Measurements from ENCODE around the gene CFAP410. TPM values are rescaled to one million over a fixed set of nuclear protein-coding genes. Genes with fewer than 3 reads are reported as not detected.

CFAP410 gene
- total and polyA plus RNA-seq, 2 donors (not counting 3 experiments of a cell fraction or from before 2014, with no cell fraction given), result 7.2 to 12.2 TPM

DNA sequence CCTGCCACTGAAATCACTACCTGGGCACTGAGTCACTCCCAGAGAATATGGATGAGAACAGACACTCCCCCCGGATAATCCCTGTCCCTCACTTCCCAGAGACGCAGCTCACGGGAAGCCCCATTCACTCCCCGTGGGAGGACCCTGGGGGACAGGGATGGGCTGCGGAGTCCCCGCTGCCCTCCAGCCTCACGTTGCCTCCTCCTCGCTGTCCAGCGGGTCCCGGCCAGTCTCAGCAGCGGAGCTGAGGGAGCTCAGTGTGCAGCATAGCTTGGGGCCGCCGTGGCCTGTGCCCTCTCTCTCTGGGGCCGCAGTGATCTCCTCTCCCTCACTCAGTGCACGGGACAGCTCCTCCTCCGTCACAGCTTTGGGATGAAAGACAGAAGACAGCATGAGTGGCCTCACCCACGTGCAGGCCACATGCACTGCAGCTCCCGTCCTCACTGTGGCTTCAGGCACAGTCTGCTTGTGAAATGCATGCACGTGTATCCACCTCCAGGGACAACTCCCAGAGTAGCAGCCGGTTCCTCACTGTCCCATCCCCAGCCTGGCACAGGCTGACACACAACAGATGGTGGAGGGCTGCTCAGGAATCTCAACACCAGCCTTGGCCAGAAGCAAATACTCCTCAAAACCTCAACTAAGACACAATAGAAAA, 7.4 kb downstream of the CFAP410 start:
- FAIRE-seq (no peak), DNase-seq (ENCODE audit: low read depth, low spot score) (no peak)
- no peaks in the 10 kb centered on the region for H3K9me3 ChIP-seq (replicated peaks; ENCODE audit: control insufficient read depth, insufficient read depth, low read length)
- no peaks in the 10 kb centered on the region for H3K9me1 ChIP-seq (replicated peaks; ENCODE audit: control insufficient read depth, extremely low read depth, insufficient read depth, low read length)
- no peaks in the 10 kb centered on the region for H3K79me2 ChIP-seq (ENCODE audit: control insufficient read depth, insufficient read depth, low read length)
- no peak for TF ChIP-seq JUN (IDR thresholded peaks at IDR 0.05; ENCODE audit: borderline replicate concordance, insufficient read depth, insufficient read length, low read depth)
- TF ChIP-seq POLR2AphosphoS5 (IDR thresholded peaks at IDR 0.05; ENCODE audit: insufficient read depth, low read depth, low read length), result peak; percentile 1
- TF ChIP-seq GATA2 (IDR thresholded peaks at IDR 0.05; ENCODE audit: insufficient read depth, insufficient read length, low read depth, low read length), result no peak
- no peak for TF ChIP-seq MYC (IDR thresholded peaks at IDR 0.05; ENCODE audit: low read depth, low read length)
- no peaks in the 10 kb centered on the region for H4K20me1 ChIP-seq (replicated peaks; ENCODE audit: control insufficient read depth, extremely low read depth, insufficient read depth, low read length)
- no peak overlapping the region for H3K27ac ChIP-seq (ENCODE audit: insufficient read depth, low read depth, low read length)
- H3K9ac ChIP-seq (replicated peaks; ENCODE audit: extremely low read depth, insufficient read depth, low read length), result no peak overlapping the region
- ChIA-PET CTCF (interaction anchor here (0.9 to 1.5 kb wide), 2 partner anchors 27 to 34 kb away, joined by 3 to 4 read pairs; no protein-coding TSS in a partner anchor), POLR2A (no interaction called here)
- H3K4me2 ChIP-seq (ENCODE audit: insufficient read depth, low read length), result no peak overlapping the region
- dilution Hi-C loops (cut with MboI; ENCODE audit: extremely low pct_ligation_motif_present, low sequenced_read_pairs), result no loop called here
- intact Hi-C loops (cut with micrococcal nuclease), result no loop called here
- no peak overlapping the region for H3K4me3 ChIP-seq (replicated peaks in 1 of 3; ENCODE audit: insufficient read depth in 1 of 3, low read depth in 1 of 3, low read length in 3 of 3)
- H3K36me3 ChIP-seq (ENCODE audit: control insufficient read depth in 2 of 2, extremely low read depth in 1 of 2, insufficient read depth in 2 of 2, low read length in 2 of 2), result peaks cover 0 to 3% of the 10 kb centered on the region in 2 experiments
- H3K4me1 ChIP-seq (ENCODE audit: control insufficient read depth, extremely low read depth, insufficient read depth, low read length), result no peaks in the 10 kb centered on the region
- BruUV-seq (replicated peaks), result TSS peak; percentile 22
- H3K27me3 ChIP-seq (ENCODE audit: control insufficient read depth in 2 of 2, insufficient read depth in 2 of 2, low read length in 2 of 2), result no peaks in the 10 kb centered on the region
- no peak overlapping the region for H2AFZ ChIP-seq (ENCODE audit: low read depth, low read length)

DNA sequence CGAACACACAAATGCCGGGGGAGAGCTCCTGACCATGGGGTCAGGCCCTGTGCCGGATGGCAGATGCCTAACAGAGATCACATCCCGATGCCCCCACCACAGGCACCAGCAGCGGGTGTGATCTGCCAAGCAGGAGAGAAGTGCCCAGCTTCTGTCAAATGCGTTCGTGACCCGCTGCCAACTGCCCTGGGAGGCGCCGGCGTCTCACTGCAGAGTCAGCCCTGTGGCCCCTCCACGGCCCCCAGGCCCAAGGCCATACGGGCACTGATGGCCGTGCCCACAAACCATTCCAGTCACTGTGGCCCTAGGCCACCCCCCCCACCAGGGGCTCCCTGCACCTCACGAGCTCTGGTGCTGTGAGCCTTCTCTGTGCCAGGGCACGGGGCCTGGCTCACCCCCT, 8.0 kb downstream of the CFAP410 start:
- no peak for FAIRE-seq
- no TSS peak for BruUV-seq (replicated peaks)
- Histone ChIP-seq H3K9me3 (replicated peaks; ENCODE audit: control insufficient read depth, insufficient read depth, low read length) (no peaks in the 10 kb centered on the region), H3K27me3 (ENCODE audit: control insufficient read depth in 2 of 2, insufficient read depth in 2 of 2, low read length in 2 of 2) (no peaks in the 10 kb centered on the region), H3K79me2 (ENCODE audit: control insufficient read depth, insufficient read depth, low read length) (no peaks in the 10 kb centered on the region), H2AFZ (ENCODE audit: low read depth, low read length) (no peak overlapping the region), H3K4me2 (ENCODE audit: insufficient read depth, low read length) (no peak overlapping the region), H3K27ac (ENCODE audit: insufficient read depth, low read depth, low read length) (no peak overlapping the region), H3K9ac (replicated peaks; ENCODE audit: extremely low read depth, insufficient read depth, low read length) (no peak overlapping the region), H3K4me3 (replicated peaks in 1 of 3; ENCODE audit: insufficient read depth in 1 of 3, low read depth in 1 of 3, low read length in 3 of 3) (no peak overlapping the region), H3K9me1 (replicated peaks; ENCODE audit: control insufficient read depth, extremely low read depth, insufficient read depth, low read length) (no peaks in the 10 kb centered on the region), H3K4me1 (ENCODE audit: control insufficient read depth, extremely low read depth, insufficient read depth, low read length) (no peaks in the 10 kb centered on the region), H3K36me3 (ENCODE audit: control insufficient read depth in 2 of 2, extremely low read depth in 1 of 2, insufficient read depth in 2 of 2, low read length in 2 of 2) (peaks cover 0 to 3% of the 10 kb centered on the region in 2 experiments), H4K20me1 (replicated peaks; ENCODE audit: control insufficient read depth, extremely low read depth, insufficient read depth, low read length) (no peaks in the 10 kb centered on the region)
- intact Hi-C loops (cut with micrococcal nuclease) (no loop called here), dilution Hi-C loops (cut with MboI; ENCODE audit: extremely low pct_ligation_motif_present, low sequenced_read_pairs) (no loop called here)
- ChIA-PET CTCF (interaction anchor here (0.9 to 1.5 kb wide), 2 partner anchors 27 to 33 kb away, joined by 3 to 4 read pairs; no protein-coding TSS in a partner anchor), POLR2A (no interaction called here)
- TF ChIP-seq EZH2 (IDR thresholded peaks at IDR 0.05; ENCODE audit: borderline replicate concordance, low read depth, low read length, severe bottlenecking) (no peak), GATA2 (IDR thresholded peaks at IDR 0.05; ENCODE audit: insufficient read depth, insufficient read length, low read depth, low read length) (no peak), POLR2AphosphoS5 (IDR thresholded peaks at IDR 0.05; ENCODE audit: insufficient read depth, low read depth, low read length) (no peak), POLR2A (IDR thresholded peaks at IDR 0.05; ENCODE audit: low read depth, low read length) (no peak), FOS (IDR thresholded peaks at IDR 0.05; ENCODE audit: borderline replicate concordance, insufficient read depth, low read length) (no peak), JUN (IDR thresholded peaks at IDR 0.05; ENCODE audit: borderline replicate concordance, insufficient read depth, insufficient read length, low read depth) (no peak), MYC (IDR thresholded peaks at IDR 0.05; ENCODE audit: low read depth, low read length) (no peak)
- TF ChIP-seq, protein P1, sequence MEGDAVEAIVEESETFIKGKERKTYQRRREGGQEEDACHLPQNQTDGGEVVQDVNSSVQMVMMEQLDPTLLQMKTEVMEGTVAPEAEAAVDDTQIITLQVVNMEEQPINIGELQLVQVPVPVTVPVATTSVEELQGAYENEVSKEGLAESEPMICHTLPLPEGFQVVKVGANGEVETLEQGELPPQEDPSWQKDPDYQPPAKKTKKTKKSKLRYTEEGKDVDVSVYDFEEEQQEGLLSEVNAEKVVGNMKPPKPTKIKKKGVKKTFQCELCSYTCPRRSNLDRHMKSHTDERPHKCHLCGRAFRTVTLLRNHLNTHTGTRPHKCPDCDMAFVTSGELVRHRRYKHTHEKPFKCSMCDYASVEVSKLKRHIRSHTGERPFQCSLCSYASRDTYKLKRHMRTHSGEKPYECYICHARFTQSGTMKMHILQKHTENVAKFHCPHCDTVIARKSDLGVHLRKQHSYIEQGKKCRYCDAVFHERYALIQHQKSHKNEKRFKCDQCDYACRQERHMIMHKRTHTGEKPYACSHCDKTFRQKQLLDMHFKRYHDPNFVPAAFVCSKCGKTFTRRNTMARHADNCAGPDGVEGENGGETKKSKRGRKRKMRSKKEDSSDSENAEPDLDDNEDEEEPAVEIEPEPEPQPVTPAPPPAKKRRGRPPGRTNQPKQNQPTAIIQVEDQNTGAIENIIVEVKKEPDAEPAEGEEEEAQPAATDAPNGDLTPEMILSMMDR (IDR thresholded peaks at IDR 0.05; ENCODE audit: extremely low read depth in 1 of 2, insufficient read depth in 1 of 2, low read depth in 1 of 2, low read length in 2 of 2), result no peak
- TF ChIP-seq, protein P2, sequence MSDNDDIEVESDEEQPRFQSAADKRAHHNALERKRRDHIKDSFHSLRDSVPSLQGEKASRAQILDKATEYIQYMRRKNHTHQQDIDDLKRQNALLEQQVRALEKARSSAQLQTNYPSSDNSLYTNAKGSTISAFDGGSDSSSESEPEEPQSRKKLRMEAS (IDR thresholded peaks at IDR 0.05; ENCODE audit: insufficient read depth, insufficient read length), result no peak
- no peak for DNase-seq (ENCODE audit: low read depth, low spot score)

All from endothelial cell of umbilical vein (primary cell).